Measurements from ENCODE around the gene TOMM22.

TOMM22 gene

DNA sequence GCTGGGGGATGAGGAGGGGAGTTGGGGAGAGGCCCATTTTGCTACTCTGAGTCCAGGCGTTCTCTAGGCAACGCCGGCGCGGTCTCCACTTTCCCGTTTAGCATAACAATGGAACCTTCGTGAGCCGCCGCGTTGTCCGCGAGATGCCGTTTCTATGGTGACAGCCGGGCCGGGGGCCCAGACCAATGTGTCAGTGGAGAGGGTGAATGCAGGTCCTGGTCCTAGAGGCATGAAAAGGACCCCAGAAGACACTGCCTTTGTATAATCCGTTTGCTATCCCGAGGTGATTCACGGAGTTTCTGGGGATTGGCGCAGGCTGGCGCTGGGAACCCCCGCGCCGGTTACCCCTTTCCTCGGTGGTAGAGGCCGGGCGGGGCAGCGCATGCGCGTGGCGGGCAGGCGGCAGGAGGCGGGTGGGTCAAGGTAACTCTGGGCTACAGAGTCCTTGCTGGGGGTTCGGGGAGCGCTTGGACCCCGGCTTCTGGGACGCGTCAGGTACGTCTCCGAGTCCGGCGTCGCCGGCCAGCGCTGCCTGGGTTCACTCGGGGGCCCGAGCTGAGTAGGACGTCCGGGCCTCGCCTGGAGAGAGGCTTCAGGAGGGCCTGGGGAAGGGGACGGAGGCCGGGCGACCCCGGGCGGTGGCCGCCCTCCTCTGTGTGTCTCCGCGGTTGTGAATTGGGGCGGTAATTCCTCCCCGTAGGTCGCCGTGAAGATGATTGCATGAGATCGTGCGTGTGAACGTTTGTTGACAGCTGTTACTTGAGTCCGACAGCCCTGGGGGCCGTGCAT lies 25.3 kb upstream of the TOMM22 start, which contains the start of the genes CBY1 and FAM227A:
Gene CBY1 (plus strand): TSS at position 383 of the 789 bp plus-strand sequence. CDS start 11,417 bp downstream, outside the sequence.
Gene FAM227A (minus strand): TSS at position 137 of the 789 bp plus-strand sequence. CDS start 6,224 bp downstream, outside the sequence.
- Histone ChIP-seq H3K4me1 (no peaks in the 10 kb centered on the region), H3K4me3 (ENCODE audit: low read depth, low read length) (peak within 1 kb of the TSS; percentile 95), H3K27me3 (no peaks in the 10 kb centered on the region), H3K36me3 (no peaks in the 10 kb centered on the region), H3K9me3 (no peaks in the 10 kb centered on the region)
- peak; percentile 92 for DNase-seq
- TF ChIP-seq, protein P1, sequence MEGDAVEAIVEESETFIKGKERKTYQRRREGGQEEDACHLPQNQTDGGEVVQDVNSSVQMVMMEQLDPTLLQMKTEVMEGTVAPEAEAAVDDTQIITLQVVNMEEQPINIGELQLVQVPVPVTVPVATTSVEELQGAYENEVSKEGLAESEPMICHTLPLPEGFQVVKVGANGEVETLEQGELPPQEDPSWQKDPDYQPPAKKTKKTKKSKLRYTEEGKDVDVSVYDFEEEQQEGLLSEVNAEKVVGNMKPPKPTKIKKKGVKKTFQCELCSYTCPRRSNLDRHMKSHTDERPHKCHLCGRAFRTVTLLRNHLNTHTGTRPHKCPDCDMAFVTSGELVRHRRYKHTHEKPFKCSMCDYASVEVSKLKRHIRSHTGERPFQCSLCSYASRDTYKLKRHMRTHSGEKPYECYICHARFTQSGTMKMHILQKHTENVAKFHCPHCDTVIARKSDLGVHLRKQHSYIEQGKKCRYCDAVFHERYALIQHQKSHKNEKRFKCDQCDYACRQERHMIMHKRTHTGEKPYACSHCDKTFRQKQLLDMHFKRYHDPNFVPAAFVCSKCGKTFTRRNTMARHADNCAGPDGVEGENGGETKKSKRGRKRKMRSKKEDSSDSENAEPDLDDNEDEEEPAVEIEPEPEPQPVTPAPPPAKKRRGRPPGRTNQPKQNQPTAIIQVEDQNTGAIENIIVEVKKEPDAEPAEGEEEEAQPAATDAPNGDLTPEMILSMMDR (IDR thresholded peaks at IDR 0.05; ENCODE audit: low read depth, low read length): no peak

DNA sequence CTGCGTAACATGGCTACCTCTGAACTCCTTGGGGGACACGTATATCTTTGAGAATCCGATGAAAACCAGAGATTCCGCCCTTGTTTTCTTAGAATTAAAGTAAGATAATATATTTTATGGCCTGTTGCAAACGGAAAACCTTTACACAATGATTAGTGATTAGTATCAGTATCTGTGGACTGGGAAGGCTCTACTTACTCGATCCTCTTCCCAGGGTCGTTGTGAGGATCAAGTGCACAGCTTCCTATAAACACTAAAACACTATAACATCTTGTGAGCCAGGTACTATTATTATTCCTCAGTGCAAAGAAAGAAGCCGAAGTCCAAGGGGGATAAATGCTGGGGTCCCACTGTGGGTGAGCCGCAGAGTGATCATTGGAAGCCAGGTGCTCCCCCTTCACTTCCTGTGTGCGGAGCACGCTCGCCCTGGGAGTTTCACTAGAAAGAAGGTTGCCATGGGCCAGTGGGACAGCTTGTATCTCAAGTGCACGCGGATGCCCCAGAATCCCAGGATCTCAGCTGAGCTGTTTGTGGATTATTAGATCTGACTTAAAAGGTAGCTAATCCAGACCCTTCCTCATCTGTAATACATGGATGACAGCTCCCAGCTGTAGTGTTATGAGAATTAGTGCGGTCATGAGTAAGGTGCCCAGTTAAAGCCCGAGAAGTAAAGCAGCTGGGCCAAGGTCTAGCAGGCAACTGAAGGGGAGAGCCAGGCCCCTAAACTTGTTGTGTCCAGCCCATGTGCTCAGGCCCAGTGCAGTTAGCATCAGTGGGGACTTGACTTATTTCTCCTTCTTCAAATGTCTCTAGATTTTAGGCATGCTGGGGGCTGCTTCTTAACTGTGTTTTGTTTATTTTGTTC lies 24.5 kb upstream of the TOMM22 start:
- TF ChIP-seq, protein P1 (IDR thresholded peaks at IDR 0.05; ENCODE audit: low read depth, low read length): no peak
- H3K4me3 ChIP-seq (ENCODE audit: low read depth, low read length): peak overlapping the region; percentile 95
- DNase-seq: no peak
- H3K36me3 ChIP-seq: no peaks in the 10 kb centered on the region
- no peaks in the 10 kb centered on the region for H3K4me1 ChIP-seq
- no peaks in the 10 kb centered on the region for H3K27me3 ChIP-seq
- no peaks in the 10 kb centered on the region for H3K9me3 ChIP-seq

DNA sequence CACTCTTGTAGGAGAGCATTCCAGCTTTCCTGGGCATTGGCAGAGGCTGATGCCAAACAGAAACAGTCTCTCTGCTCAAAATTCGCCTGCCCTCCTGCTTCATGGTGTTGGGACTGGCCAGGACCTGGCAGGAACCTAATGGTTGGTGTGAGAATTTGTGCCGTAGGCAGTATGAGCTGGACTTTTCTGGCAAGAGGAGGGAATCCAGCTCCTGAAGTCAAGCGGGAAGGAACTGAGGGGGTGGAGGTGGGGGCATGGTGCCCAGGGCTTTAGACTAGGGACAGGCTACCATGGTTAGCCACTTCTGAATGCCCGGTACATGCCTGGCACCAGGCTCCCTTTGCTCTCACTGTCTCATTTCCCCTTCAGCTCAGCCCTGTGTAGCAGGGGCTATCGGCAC lies 6.9 kb upstream of the TOMM22 start:
- Histone ChIP-seq H3K27me3 (no peaks in the 10 kb centered on the region), H3K36me3 (0 out of 2 replicates have a peak, but pooled peaks cover 6% of the 10 kb centered on the region), H3K4me3 (ENCODE audit: low read depth, low read length) (no peak overlapping the region), H3K4me1 (no peaks in the 10 kb centered on the region), H3K9me3 (no peaks in the 10 kb centered on the region)
- no peak for DNase-seq
- TF ChIP-seq, protein P1 (IDR thresholded peaks at IDR 0.05; ENCODE audit: low read depth, low read length): no peak

DNA sequence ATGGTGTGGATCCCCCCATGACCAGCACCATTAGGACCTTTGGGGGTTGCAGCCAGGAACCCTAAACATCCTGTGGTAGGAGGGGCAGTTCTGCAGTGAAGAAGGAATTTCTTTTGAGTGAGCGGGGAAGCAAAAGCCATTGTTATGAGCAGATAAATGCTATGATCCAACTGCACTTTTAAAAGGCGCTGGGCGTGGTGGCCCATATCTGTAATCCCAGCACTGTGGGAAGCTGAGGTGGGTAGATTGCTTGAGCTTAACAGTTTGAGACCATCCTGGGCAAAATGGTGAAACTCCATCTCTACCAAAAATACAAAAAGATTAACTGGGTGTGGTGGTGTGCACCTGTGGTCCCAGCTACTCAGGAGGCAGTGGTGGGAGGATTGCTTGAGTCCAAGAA lies 5.9 kb upstream of the TOMM22 start:
- Histone ChIP-seq H3K27me3 (no peaks in the 10 kb centered on the region), H3K4me3 (ENCODE audit: low read depth, low read length) (no peak overlapping the region), H3K36me3 (0 out of 2 replicates have a peak, but pooled peaks cover 6% of the 10 kb centered on the region), H3K4me1 (no peaks in the 10 kb centered on the region), H3K9me3 (no peaks in the 10 kb centered on the region)
- no peak for DNase-seq
- TF ChIP-seq, protein P1 (IDR thresholded peaks at IDR 0.05; ENCODE audit: low read depth, low read length): no peak

DNA sequence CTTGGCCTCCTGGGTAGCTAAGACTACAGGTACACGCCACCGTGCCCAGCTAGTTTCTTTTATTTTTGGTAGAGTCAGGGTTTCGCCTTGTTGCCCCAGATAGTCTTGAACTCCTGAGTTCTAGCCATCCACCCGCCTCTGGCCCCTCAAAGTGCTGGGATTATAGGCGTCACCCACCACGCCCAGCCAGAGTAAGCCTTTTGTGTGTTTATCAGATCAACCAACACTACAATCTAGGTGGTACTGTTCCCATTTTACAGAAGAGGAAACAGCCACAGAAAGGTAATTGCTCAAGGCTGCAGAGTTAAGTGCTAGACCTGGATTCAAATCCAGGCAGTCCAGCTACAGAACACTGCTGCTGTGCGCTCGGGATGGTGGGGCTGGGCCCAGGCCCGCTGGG lies 3.1 kb downstream of the TOMM22 start:
- H3K4me3 ChIP-seq (ENCODE audit: low read depth, low read length): no peak overlapping the region
- H3K4me1 ChIP-seq: no peaks in the 10 kb centered on the region
- H3K36me3 ChIP-seq: peaks cover 53% of the 10 kb centered on the region
- no peaks in the 10 kb centered on the region for H3K27me3 ChIP-seq
- TF ChIP-seq, protein P1 (IDR thresholded peaks at IDR 0.05; ENCODE audit: low read depth, low read length): no peak
- no peak for DNase-seq
- H3K9me3 ChIP-seq: no peaks in the 10 kb centered on the region

Data from BE2C (cell line).